GM18526 (cell line): ENCODE measurements around the gene MAPK12.

Experiments
- POLR2A ChIP-seq: IDR thresholded peaks from 3 replicates; pipeline ENCODE4 v1.6.1; 2011; ENCODE audit not compliant: insufficient read length; ENCODE audit errors: extremely low read depth

Gene MAPK12

GRCh38 chr22:50267591-50268390, 6.3 kb upstream of the MAPK12 start:
- no peak for TF ChIP-seq POLR2A

GRCh38 chr22:50266994-50267393, 5.5 kb upstream of the MAPK12 start:
- no peak for TF ChIP-seq POLR2A

- no peak for TF ChIP-seq POLR2A
Observed at GRCh38 chr22:50264946-50265669, 3.6 kb upstream of the MAPK12 start.

GRCh38 chr22:50264104-50264745, 2.7 kb upstream of the MAPK12 start:
- no peak for TF ChIP-seq POLR2A

- no peak for TF ChIP-seq POLR2A
Observed at GRCh38 chr22:50262973-50263617, 1.6 kb upstream of the MAPK12 start.

- TF ChIP-seq POLR2A: no peak
Observed at GRCh38 chr22:50262460-50262911, 1.0 kb upstream of the MAPK12 start.

GRCh38 chr22:50260801-50261614, 475 bp downstream of the MAPK12 start:
- no peak for TF ChIP-seq POLR2A

- TF ChIP-seq POLR2A: no peak
Observed at GRCh38 chr22:50260434-50260800, 1.1 kb downstream of the MAPK12 start.

- no peak for TF ChIP-seq POLR2A
Observed at GRCh38 chr22:50259302-50259701, 2.2 kb downstream of the MAPK12 start.

- no peak for TF ChIP-seq POLR2A
Observed at GRCh38 chr22:50258361-50259292, 2.9 kb downstream of the MAPK12 start.

GRCh38 chr22:50257451-50258360, 3.8 kb downstream of the MAPK12 start:
- no peak for TF ChIP-seq POLR2A

- TF ChIP-seq POLR2A: no peak
Observed at GRCh38 chr22:50257041-50257440, 4.4 kb downstream of the MAPK12 start.
